GM12875 (cell line): ENCODE results near the gene ELAC1.
"Not testable (repeated sequence)": the region's sequence is repeated elsewhere in the genome, so short reads cannot be mapped to it uniquely, and the experiment has no call there.

Experiments used
- H3K4me3 ChIP-seq: one replicate; pipeline ENCODE4 v1.5.1; 2011; ENCODE audit warnings: low read depth, low read length, control low read depth
- TF ChIP-seq, protein P1 (sequence below): IDR thresholded peaks from 2 replicates; pipeline ENCODE4 v1.5.1; 2011; ENCODE audit warnings: low read depth, mild to moderate bottlenecking, control low read depth, inconsistent platforms, low read length, moderate library complexity, borderline replicate concordance; ENCODE audit not compliant: insufficient read depth

Gene ELAC1

GRCh38 chr18:50986360-50987087 is 18.7 kb downstream of the ELAC1 start:
- H3K4me3 ChIP-seq: no peak overlapping the region
- TF ChIP-seq, protein P1, sequence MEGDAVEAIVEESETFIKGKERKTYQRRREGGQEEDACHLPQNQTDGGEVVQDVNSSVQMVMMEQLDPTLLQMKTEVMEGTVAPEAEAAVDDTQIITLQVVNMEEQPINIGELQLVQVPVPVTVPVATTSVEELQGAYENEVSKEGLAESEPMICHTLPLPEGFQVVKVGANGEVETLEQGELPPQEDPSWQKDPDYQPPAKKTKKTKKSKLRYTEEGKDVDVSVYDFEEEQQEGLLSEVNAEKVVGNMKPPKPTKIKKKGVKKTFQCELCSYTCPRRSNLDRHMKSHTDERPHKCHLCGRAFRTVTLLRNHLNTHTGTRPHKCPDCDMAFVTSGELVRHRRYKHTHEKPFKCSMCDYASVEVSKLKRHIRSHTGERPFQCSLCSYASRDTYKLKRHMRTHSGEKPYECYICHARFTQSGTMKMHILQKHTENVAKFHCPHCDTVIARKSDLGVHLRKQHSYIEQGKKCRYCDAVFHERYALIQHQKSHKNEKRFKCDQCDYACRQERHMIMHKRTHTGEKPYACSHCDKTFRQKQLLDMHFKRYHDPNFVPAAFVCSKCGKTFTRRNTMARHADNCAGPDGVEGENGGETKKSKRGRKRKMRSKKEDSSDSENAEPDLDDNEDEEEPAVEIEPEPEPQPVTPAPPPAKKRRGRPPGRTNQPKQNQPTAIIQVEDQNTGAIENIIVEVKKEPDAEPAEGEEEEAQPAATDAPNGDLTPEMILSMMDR: no peak

DNA sequence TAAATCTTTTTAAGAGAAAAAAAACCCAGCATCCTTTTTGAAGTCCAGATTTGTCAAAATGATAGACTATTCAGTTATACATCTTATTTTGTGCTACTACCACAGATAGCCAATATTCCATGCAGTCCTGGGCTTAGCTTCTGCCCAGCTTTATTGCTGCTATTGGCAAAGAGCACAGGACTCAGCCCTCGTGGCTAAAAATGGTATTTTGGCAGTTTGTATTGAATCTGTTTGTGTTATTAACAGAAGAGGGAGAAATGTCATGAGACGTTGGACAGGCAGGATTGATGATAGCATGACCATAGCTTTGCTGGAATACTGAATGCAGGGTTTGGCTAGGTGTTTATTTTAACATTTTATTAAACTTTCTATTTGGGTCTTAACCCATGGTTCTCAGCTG is 19.4 kb downstream of the ELAC1 start:
- no peak overlapping the region for H3K4me3 ChIP-seq
- TF ChIP-seq, protein P1: no peak

- no peak overlapping the region for H3K4me3 ChIP-seq
- TF ChIP-seq, protein P1: no peak
Measured at GRCh38 chr18:50989711-50990110, 21.9 kb downstream of the ELAC1 start.

- TF ChIP-seq, protein P1: no peak
- H3K4me3 ChIP-seq: no peak overlapping the region
Measured at GRCh38 chr18:50992351-50992762, 24.5 kb downstream of the ELAC1 start.

DNA sequence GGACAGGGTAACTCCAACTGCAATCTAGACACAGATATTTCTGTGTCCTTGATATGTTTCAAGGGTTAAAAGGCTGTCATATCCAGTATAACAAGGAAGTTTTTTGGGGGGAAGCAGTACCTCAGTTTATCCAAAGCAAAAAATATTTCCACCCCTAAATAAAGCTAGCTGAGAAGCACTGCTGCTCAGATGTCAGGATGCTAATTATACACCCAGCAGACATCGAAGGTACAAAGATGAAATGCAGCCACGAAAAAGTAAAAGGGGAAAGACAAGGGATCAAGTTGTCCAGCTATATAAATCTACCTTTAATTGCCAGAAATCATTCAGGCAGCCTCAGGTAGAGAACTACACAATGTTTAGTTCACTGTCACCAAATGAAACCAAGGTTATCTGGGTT is 26.2 kb downstream of the ELAC1 start:
- TF ChIP-seq, protein P1: no peak
- H3K4me3 ChIP-seq: no peak overlapping the region

DNA sequence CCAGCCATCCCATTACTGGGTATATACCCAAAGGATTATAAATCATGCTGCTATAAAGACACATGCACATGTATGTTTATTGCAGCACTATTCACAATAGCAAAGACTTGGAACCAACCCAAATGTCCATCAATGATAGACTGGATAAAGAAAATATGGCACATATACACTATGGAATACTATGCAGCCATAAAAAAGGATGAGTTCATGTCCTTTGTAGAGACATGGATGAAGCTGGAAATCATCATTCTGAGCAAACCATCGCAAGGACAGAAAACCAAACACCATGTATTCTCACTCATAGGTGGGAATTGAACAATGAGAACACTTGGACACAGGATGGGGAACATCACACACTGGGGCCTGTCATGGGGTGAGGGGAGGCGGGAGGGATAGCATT is 35.3 kb downstream of the ELAC1 start:
- H3K4me3 ChIP-seq: not testable (repeated sequence)

GRCh38 chr18:51006061-51006818 is 38.4 kb downstream of the ELAC1 start:
- no peak overlapping the region for H3K4me3 ChIP-seq
- TF ChIP-seq, protein P1: no peak
